ENCODE measurements around the gene RAD9A.

Gene RAD9A

GRCh38 chr11:67376063-67376820, 15.5 kb upstream of the RAD9A start:
- no peak for TF ChIP-seq CTCF (IDR thresholded peaks at IDR 0.05; ENCODE audit: low read length, missing control alignments)
- no peak overlapping the region for H3K4me3 ChIP-seq (replicated peaks; ENCODE audit: low read depth, low read length)
- DNase-seq (ENCODE audit: low read depth) = no peak

GRCh38 chr11:67376873-67377808, 14.6 kb upstream of the RAD9A start:
- no peak overlapping the region for H3K4me3 ChIP-seq (replicated peaks; ENCODE audit: low read depth, low read length)
- no peak for DNase-seq (ENCODE audit: low read depth)
- no peak for TF ChIP-seq CTCF (IDR thresholded peaks at IDR 0.05; ENCODE audit: low read length, missing control alignments)

GRCh38 chr11:67378544-67378943, 13.2 kb upstream of the RAD9A start:
- no peak for TF ChIP-seq CTCF (IDR thresholded peaks at IDR 0.05; ENCODE audit: low read length, missing control alignments)
- no peak for DNase-seq (ENCODE audit: low read depth)
- H3K4me3 ChIP-seq (replicated peaks; ENCODE audit: low read depth, low read length) = no peak overlapping the region

- no peak overlapping the region for H3K4me3 ChIP-seq (replicated peaks; ENCODE audit: low read depth, low read length)
- no peak for TF ChIP-seq CTCF (IDR thresholded peaks at IDR 0.05; ENCODE audit: low read length, missing control alignments)
- no peak for DNase-seq (ENCODE audit: low read depth)
Observed at GRCh38 chr11:67379061-67380058, 12.4 kb upstream of the RAD9A start.

GRCh38 chr11:67381244-67381972, 10.4 kb upstream of the RAD9A start:
- DNase-seq (ENCODE audit: low read depth) = no peak
- TF ChIP-seq CTCF (IDR thresholded peaks at IDR 0.05; ENCODE audit: low read length, missing control alignments) = no peak
- no peak overlapping the region for H3K4me3 ChIP-seq (replicated peaks; ENCODE audit: low read depth, low read length)

All from fibroblast of pulmonary artery (primary cell).